Left ventricle myocardium superior (tissue), 1 donor: Measurements from ENCODE around the gene ANAPC7. TPM values are rescaled to one million over a fixed set of nuclear protein-coding genes. Genes with fewer than 3 reads are reported as not detected.
A peak's percentile ranks its signal among the peaks of the same experiment; 100 is the strongest.
"Not testable (repeated sequence)": the region's sequence is repeated elsewhere in the genome, so short reads cannot be mapped to it uniquely, and the experiment has no call there.

Experiments used
- ATAC-seq: fragments of 200-7000 bp; cut with Tn5 transposase; one replicate; pipeline ENCODE4 v1.9.1; 2020; ENCODE audit warnings: mild to moderate bottlenecking, moderate library complexity
- DNase-seq: peaks from one replicate; pipeline ENCODE4 v3.0.0-alpha.2; 2020
- intact Hi-C: fragments of 100-400 bp; cut with micrococcal nuclease; formaldehyde crosslinking; loops from one replicate; pipeline ENCODE4 v1.11.0; 2022
- long read RNA-seq: library from polyadenylated mRNA; unstranded; transcript quantifications from one replicate; pipeline ENCODE4 v2.0.0, GENCODE V29; 2021
- total RNA-seq: library from RNA; stranded (reverse); fragmentation: NEBNext Ultra II Directional; extraction: Animal tissue kit (Norgen Biotek cat#: 25700); gene quantifications from one replicate; pipeline ENCODE4 v1.2.1, GENCODE V29; 2021
- donor health status: DM: no; HTN: yes; CAD: no; lungs with severe emphysema.

The ANAPC7 gene, protein sequence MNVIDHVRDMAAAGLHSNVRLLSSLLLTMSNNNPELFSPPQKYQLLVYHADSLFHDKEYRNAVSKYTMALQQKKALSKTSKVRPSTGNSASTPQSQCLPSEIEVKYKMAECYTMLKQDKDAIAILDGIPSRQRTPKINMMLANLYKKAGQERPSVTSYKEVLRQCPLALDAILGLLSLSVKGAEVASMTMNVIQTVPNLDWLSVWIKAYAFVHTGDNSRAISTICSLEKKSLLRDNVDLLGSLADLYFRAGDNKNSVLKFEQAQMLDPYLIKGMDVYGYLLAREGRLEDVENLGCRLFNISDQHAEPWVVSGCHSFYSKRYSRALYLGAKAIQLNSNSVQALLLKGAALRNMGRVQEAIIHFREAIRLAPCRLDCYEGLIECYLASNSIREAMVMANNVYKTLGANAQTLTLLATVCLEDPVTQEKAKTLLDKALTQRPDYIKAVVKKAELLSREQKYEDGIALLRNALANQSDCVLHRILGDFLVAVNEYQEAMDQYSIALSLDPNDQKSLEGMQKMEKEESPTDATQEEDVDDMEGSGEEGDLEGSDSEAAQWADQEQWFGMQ
- total RNA-seq: 31.8 TPM
- long read RNA-seq, transcript ANAPC7-203 (11 exons, 3,045 nt): major isoform, 50 of 82 reads
- long read RNA-seq, partial matches to known transcripts: 5 of 82 reads
- long read RNA-seq, other reads (novel, unspliced or antisense): 21 of 82 reads

DNA sequence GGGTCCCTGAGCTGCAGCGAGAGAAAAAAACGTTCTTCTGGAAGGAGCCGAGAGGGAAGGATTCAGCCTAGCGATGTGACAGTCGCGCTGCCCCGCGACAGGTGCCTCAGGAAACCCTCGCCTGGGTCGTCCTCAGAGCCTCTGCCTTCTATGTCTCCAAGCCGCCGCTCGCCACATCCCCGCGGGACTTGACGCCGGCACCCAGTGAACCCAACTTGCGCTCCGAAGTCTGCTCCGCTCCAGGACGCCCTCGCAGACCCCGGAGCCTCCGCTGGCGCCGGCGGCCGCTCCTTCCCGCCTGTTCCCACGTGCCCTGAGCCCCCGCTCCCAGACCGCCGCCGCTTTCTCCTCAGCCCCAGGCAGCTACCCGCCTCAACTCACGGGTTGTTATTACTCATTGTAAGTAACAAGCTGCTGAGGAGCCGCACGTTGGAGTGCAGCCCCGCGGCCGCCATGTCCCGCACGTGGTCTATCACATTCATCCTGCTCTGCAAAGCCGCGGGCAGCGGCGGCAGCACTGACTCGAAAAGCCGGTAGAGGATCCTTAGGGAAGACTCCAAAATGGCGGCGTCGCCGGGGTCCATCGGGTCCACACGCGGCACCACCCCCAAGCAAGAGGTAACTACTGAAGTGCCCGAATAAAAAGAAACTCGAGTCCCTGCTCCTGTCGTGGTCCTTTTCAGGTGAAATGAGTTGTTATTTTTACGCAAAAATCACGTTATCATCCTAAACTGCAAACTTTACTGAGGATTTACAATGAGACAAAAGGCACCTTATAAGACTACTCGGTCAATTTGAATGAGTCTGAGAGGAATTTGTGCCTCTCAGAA lies at the start of gene ANAPC7:
ANAPC7 (minus strand) TSS at position 563 of the 830 bp plus-strand sequence; CDS start at position 482, 81 bp downstream.
- ATAC-seq (peak; percentile 97), DNase-seq (peak; percentile 94)
- intact Hi-C loops: no loop called here

DNA sequence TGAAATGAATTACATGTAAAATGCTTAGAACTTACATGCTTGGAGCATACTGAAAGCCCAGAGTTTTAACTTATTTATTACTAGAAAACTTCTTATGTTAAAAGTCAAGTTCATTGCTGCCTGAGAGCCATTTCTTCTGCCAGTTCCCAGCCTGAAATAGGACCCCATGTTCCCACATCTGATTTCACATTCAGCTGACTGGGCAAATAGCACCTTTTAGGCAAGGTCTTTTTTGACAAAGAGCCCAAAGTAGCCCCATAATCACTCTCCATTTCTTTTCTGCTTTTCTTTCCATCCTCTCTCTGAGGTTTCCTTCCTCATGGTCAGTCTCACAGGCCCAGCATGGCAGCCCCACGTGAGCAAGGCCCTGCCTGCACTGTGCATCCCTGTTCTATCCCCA lies 47.8 kb upstream of the ANAPC7 start:
- DNase-seq (no peak), ATAC-seq (no peak)
- intact Hi-C loops: no loop called here

DNA sequence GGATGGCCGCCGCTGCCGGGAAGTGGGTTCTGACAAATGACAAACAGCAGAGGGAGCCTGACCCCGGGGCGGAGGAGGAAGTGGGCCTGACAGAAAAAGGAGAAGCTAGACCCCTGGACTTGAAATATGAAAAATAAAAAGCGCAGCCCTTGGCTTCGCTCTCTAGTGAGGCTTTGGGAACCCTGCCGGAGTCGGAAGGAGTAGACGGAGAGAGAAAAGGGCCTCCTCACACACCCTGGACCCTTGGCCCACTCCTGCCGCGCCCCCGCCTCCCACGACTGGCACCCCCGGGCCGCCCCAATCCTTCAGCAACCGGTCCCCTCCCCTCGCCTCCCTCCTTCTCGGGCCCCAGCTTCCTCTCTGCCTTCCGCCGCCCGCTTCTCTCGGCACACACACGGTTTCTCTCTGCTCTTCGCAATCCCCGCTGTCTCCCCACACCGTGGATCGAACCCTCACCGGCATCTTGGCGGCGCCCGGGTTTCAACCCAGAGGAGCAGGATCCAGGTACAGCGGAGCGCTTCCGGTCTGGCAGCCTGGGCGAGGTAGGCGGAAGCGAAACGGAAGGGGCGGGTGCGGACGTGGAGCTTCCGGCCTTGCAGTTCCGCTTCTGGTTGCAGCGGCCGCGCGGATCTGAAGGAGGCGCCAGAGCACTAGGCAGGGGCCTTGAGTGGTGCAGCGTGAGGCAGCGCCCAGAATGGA lies 46.4 kb upstream of the ANAPC7 start, which contains the start of gene ARPC3:
ARPC3 (minus strand) TSS at position 539 of the 699 bp plus-strand sequence; CDS start at position 462, 77 bp downstream.
- intact Hi-C loops: loop anchor here (5.0 kb wide), 1 partner anchor 437 kb away; no protein-coding TSS in a partner anchor
- peak; percentile 99 for ATAC-seq

DNA sequence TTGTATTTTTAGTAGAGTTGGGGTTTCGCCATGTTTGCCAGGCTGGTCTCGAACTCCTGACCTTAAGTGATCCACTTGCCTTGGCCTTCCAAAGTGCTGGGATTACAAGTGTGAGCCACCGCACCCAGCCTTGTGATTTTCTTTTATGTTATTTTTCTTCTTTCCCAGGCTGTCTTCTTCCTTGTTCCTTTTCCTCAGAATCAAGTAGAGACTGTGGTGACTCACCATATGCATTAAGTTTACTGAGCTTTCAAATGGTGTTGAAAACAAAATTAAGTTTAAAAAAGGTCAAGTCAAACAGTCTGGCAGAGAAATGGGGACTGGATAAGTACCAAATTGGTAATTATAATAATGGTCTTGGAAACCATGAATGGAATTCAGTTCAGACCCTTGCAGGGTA lies 40.9 kb upstream of the ANAPC7 start:
- intact Hi-C loops: no loop called here
- no peak for ATAC-seq
- no peak for DNase-seq

More for the DNA sequence above, 46.4 kb upstream of the ANAPC7 start, which contains the start of gene ARPC3:
- DNase-seq: peak; percentile 97

DNA sequence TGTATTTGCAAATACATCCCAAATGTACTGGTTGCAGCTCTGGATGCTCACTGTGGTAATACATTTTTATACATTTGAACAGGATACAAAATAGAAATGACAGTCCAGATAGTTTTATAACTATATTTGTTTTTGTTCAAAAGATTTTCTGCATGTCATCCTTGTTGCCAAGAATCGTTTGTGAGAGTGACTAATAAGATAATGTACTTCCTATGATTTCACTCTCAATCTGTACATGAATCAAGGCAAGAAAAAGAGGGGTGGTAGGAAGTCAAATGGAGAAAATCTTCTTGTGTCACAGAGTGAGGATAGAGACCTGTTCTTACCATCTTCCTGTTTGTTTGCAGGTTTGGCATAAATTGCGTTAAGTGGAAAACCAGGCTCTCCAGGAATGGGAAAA lies 32.7 kb upstream of the ANAPC7 start:
- DNase-seq: no peak
- intact Hi-C loops: no loop called here
- ATAC-seq: no peak

DNA sequence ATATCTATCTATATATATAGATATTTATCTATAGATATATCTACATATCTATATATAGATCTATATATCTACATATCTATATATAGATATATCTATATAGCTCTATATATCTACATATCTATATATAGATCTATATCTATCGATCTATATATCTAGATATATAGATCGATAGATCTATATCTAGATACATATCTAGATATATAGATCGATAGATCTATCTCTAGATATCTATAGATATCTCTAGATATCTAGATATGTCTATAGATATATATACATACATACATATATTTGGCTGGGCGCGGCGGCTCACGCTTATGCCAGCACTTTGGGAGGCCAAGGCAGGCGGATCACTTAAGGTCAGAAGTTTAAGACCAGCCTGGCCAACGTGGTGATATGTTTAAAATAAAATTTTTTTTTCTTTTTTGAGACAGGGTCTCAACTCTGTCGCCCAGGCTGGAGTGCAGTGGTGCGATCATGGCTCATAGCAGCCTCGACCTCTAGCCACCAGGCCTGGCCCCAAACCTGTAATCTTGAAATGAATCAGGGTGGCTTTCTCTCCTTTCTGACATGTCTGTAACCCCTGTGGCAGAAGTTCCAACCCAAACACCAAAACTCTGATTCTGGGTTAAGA lies 28.6 kb upstream of the ANAPC7 start:
- DNase-seq (peak; percentile 41), ATAC-seq (no peak)
- intact Hi-C loops: loop anchor here (5.0 kb wide), 1 partner anchor 330 kb away; no protein-coding TSS in a partner anchor

DNA sequence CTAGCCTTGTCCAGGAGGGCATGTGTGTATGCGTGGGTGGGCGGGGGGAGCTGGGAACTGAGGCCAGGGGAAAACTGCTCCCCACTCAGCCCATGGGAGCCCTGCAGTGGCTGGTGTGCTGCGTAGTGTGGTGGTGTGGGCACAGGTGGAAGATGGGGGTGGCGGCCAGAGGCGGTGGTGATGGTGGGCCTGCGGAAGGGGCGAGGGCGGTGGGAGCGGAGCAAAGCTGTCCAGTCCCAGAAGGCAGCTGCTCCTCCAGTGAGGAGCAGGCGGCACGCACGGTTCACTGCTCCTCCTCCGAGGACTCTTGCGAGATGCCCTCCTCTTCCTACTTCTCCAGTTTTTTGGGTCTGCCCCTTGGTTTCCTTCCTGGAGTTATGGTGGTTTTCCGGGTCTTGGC lies 26.2 kb upstream of the ANAPC7 start:
- intact Hi-C loops: loop anchor here (5.0 kb wide), 1 partner anchor 327 kb away; no protein-coding TSS in a partner anchor
- not testable (repeated sequence) for ATAC-seq

DNA sequence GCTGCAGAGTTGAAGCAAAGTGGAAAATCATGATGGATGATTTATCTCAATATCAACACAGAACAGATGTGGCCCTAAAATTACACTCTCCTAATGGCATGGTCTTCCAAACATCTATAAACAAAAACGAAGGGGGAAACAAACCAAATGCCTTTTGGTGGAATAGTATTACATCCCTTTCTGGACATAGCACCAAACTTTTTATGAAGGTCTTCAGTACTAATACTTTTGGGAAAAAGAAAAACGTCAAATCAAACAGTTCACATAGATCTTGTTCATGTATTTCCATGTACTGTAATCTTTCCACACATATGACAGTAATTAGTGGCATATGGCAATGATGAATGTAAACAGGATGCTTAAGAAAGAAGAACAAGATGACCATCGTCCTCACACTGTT lies 22.9 kb upstream of the ANAPC7 start:
- ATAC-seq (no peak), DNase-seq (no peak)
- intact Hi-C loops: no loop called here

More for the DNA sequence above, 26.2 kb upstream of the ANAPC7 start:
- not testable (repeated sequence) for DNase-seq

DNA sequence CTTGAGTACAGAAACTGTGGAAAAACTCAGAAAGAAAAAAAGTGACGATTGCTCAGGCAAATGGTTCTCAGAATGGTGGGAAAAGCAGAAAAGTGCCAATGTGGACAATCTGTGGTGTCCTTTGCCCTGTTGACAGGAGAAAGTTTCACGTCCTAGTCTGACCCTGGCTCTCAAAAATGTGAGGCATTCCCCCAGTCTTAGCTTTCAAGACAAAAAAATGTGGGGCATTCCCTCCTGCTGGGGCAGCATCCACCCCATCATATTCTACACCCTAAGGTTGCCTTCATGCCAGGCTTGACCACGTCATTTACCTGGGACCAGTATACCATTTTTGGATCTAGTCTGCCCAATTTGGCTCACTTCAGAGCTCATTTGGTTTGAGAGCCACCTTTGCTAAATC lies 20.7 kb upstream of the ANAPC7 start:
- intact Hi-C loops: no loop called here
- ATAC-seq (no peak), DNase-seq (no peak)

DNA sequence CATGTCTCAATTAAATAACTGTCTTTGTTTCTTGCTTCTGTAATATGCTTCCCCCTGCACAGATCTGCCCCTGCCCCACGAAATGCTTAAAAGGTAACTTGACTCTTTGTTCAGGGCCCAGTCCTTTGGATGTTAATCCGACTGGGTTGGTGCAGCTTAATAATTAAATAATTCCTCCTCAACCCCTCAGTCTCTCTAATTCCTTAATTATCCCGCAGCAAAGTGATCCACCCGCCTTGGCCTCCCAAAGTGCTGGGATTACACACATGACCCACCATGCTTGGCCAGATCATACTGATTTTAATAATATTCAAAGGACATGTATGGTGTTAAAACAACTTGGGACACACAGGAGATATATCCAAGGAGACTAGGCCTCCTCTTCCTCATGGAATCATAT lies 18.2 kb upstream of the ANAPC7 start:
- intact Hi-C loops: no loop called here
- no peak for DNase-seq
- ATAC-seq: no peak

DNA sequence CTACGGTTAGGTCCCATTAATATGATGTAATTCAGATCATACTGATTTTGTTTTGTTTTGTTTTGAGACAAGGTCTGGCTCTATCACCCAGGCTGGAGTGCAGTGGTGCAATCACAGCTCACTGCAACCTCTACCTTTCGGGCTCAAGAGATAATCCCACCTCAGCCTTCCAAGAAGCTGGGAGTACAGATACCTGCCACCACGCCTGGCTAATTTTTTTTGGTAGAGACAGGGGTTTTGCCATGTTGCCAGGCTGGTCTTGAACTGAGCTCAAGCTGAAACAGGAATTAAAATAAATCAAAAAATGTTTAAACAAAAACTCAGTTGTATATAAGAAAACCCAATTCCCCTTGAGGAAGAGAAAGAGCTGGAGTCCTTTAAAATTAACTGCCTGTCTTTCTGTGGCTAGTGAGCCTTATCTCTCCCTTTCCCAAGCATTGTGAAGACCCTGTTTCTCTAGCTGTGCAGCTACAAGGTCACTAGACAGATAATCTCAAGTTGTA lies 17.7 kb upstream of the ANAPC7 start:
- DNase-seq (no peak), ATAC-seq (no peak)
- intact Hi-C loops: no loop called here

DNA sequence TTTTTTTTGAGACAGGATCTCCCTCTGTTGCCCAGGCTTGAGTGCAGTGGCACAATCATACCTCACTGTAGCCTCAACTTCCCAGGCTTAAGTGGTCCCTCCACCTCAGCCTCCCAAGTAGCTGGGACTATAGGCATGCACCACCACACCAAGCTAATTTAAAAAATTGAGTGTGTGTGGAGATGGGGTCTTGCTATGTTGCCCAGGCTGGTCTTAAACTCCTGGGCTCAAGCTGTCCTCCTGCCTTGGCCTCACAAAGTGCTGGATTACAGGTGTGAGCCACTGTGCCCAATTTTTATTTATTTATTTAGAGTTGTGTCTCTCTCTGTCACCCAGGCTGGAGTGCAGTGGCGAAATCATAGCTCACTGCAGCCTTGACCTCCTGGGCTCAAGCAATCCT lies 17.1 kb upstream of the ANAPC7 start:
- ATAC-seq, DNase-seq, intact Hi-C loops: not testable (repeated sequence)

DNA sequence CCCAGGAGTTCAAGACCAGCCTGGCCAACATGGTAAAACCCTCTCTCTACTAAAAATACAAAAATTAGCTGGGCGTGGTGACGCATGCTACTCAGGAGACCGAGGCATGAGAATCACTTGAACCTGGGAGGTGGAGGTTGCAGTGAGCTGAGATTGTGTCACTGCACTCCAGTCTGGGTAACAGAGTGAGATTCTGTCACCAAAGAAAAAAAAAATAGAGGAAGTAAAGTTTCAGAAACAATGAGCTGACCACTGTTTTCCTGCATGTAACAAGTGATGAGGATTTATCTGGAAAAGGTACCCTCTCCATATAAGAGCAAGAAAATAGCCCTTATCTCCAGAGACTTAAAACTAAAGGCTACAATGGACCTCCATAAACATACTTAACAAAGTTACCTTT lies 13.6 kb upstream of the ANAPC7 start:
- DNase-seq, ATAC-seq, intact Hi-C loops: not testable (repeated sequence)

DNA sequence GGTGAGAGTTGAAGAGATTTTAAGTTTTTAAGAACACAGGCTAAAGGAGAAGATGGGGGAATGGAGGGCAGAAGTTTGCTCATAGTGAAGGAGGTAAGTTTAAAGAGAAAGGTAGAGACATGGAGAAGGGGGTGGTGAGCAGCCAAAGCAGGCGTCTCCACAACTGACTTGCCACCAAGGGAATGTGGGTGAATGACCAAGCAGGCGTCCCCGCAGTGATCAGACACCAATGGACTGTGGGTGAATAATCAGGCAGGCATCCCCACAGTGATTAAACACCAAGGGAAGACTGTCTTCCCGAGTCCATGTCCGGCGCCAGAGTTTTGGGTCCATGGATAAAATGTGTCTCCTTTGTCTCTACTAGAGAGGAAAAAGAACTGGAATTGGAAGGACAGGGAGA lies 6.6 kb upstream of the ANAPC7 start:
- ATAC-seq, intact Hi-C loops, DNase-seq: not testable (repeated sequence)

DNA sequence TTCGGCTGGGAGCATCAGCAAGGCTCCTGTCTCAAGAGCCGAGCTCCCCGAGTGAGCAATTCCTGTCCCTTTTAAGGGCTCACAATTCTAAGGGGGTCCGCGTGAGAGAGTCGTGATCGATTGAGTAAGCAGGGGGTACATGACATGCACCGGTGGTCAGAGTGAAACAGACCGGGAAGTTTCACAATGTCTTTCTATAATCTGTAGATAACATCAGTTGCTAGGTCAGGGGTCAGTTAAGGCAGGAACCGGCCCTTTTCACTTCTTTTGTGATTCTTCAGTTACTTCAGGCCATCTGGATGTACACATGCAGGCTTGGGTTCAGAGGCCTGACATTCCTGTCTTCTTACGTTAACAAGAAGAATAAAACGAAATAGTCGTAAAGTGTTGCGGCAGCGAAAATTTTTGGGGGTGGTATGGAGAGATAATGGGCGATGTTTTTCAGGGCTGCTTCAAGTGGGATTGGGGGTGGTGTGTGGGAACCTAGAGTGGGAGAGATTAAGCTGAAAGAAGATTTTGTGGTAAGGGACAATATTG lies 1.7 kb upstream of the ANAPC7 start:
- ATAC-seq, intact Hi-C loops, DNase-seq: not testable (repeated sequence)

DNA sequence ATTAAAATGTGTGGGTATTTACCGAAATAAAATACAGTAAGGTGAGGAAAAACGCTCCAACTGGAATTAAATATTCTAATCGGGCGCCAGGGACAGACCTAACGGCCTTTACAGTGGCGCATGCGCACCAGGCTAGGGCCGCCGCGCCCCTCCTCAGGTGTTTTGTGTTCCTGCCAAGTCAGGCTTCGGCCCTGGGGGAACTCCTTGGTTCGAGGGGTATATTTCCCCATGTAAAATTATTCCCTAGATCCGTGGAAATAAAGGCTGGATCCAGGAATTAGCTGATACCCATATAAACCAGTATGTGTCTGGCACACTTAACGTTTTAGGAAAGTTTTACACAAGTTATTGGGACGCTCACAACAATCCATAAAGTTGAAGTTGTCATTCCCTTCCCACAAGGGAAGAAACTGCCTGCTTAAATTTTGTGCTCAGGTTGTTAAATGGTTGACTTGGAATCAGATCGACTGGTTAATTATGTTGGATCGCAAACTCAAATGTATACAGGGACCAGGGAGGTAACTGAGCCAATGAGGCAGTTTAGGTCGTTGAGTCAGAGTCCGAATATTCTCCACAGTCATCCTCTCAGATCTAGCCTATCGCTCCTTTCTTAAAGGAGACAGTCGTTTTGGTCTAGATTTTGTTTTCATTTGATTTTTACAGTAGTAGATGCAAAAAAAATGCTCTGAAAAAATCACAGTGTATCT lies 621 bp upstream of the ANAPC7 start:
- peak; percentile 89 for DNase-seq
- intact Hi-C loops: no loop called here
- ATAC-seq: peak; percentile 81

DNA sequence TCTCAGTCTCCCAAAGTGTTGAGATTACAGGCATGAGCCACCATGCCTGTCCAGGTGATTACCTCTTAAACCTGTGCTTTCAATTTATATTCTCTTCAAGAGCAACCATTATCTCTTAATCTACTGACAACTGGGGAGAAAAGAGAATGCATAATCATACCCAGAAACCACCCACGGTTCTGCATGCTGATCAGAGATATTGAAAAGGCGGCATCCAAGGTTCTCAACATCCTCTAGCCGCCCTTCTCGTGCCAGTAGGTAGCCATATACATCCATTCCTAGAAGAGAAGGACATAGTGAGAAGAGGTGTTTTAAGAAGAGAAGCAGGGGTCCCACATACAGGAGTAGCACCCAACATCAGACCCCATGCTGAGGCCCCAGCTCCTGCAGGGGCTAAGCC lies 20.8 kb downstream of the ANAPC7 start:
- DNase-seq (no peak), ATAC-seq (no peak)
- intact Hi-C loops: no loop called here
